Measurements from ENCODE around the gene VAV2.

VAV2 gene

DNA sequence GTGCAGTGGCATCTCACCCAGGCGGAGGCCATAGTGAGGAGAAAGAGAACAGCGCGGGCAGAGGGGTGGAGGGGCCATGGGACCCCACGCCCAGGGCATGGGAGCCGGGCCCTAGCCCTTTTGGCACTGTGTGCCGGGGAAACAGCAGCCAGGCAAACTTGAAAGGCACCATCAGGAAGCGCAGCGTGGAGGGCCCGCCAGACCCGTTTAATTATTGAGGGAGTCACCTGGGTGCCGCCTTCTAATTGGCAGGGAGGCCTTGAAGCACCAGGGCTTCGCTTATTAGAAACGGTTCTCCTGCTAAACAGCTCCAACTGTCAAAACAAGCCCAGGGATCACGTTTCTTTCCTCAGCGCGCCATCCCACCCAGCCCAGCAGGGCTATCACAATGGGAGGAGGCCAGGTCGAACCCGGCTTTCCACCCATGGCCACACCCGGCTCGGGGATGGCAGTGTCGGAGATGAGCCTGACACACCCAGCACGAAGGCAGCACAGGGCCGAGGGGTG is 149.3 kb downstream of the VAV2 start:
- no peak overlapping the region for H3K4me3 ChIP-seq (ENCODE audit: low read length)
- TF ChIP-seq CTCF (IDR thresholded peaks at IDR 0.05; ENCODE audit: insufficient read depth, low read depth, low read length, missing control alignments): no peak
- no peak for DNase-seq (ENCODE audit: low read depth)

GRCh38 chr9:133842174-133842573 is 149.9 kb downstream of the VAV2 start:
- H3K4me3 ChIP-seq (ENCODE audit: low read length): no peak overlapping the region
- DNase-seq (ENCODE audit: low read depth): no peak
- TF ChIP-seq CTCF (IDR thresholded peaks at IDR 0.05; ENCODE audit: insufficient read depth, low read depth, low read length, missing control alignments): no peak

DNA sequence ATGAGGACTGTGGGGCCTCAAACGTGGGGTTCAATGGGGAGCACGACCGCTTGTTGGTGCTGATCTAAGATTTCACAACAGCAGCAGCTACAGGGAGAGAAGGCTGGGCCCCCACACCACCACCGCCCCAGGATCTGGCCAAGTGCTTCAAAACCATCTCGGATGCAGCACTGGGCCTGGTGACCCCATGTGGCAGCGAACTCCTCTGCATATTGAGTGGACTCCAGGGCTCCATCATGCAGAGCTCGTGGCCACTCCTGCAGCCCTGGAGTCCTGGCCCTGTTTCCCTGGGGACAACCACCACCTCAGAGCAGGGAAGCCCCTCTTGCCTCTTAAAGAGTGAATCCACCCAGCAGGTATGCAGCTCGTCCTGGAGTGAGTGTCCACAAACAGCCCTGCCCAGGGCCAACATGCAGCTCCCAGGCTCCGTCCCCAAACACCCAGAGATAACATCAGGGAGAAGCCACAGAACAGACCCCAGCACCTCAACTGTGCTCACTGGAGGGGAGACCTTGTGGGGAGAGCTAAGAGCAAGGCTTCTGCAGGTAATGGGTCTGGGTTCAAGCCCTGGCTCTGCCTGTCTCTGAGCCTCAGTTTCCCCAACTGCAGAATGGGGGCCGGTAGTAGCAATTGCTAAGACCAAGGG is 150.8 kb downstream of the VAV2 start:
- TF ChIP-seq CTCF (IDR thresholded peaks at IDR 0.05; ENCODE audit: insufficient read depth, low read depth, low read length, missing control alignments): no peak
- no peak overlapping the region for H3K4me3 ChIP-seq (ENCODE audit: low read length)
- DNase-seq (ENCODE audit: low read depth): no peak

DNA sequence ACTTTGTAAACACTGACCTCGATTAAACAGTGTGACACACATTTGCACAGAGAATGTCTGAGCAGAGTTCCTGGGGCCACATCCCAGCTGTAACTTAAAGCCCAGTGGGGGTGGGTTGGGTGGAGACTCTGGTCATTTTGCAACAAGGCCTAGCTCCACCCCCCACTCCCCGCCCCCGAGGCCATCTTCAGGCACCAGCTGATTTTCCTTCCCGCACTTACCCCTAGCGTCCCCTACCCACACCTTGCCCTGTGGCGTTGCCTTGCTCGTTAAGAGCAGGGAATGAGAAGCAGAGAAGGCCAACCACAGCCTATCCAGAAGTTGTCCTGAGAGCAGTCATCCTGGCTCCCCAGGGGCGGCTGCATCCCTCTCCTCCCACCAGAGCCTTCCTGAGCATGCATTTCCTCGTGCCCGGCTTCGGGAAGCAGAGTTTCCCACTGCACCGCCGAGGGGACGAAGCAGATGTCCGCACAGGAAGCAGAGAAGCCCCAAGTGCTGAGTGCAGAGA is 152.2 kb downstream of the VAV2 start:
- peak; percentile 15 for DNase-seq (ENCODE audit: low read depth)
- no peak overlapping the region for H3K4me3 ChIP-seq (ENCODE audit: low read length)
- TF ChIP-seq CTCF (IDR thresholded peaks at IDR 0.05; ENCODE audit: insufficient read depth, low read depth, low read length, missing control alignments): no peak

DNA sequence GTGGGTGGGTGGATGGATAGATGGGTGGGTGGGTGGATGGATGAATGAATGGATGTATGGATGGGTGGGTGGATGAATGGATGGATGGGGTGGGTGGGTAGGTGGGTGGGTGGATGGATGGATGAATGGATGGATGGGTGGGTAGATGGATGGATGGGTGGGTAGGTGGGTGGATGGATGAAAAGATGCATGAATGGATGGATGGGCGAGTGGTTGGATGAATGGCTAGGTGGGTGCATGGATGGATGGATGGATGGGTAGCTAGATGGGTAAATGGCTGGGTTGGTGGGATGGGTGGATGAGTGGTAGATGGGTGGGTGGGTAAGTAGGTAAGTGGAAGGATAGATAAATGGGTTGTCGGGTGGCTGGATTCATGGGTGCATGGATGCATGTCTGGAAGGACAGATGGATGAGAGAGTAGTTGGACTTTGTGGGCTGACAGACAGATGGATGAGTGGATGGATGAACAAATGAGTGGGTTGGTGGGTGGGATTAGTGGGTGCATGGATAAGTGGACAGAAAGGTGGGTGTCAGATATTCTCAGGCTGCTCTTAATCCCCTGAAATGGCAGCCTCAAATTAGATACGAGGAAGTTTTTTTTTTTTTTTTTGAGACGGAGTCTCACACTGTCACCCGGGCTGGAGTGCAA is 153.1 kb downstream of the VAV2 start:
- H3K4me3 ChIP-seq (ENCODE audit: low read length): no peak overlapping the region
- TF ChIP-seq CTCF (IDR thresholded peaks at IDR 0.05; ENCODE audit: insufficient read depth, low read depth, low read length, missing control alignments): no peak
- DNase-seq (ENCODE audit: low read depth): no peak

DNA sequence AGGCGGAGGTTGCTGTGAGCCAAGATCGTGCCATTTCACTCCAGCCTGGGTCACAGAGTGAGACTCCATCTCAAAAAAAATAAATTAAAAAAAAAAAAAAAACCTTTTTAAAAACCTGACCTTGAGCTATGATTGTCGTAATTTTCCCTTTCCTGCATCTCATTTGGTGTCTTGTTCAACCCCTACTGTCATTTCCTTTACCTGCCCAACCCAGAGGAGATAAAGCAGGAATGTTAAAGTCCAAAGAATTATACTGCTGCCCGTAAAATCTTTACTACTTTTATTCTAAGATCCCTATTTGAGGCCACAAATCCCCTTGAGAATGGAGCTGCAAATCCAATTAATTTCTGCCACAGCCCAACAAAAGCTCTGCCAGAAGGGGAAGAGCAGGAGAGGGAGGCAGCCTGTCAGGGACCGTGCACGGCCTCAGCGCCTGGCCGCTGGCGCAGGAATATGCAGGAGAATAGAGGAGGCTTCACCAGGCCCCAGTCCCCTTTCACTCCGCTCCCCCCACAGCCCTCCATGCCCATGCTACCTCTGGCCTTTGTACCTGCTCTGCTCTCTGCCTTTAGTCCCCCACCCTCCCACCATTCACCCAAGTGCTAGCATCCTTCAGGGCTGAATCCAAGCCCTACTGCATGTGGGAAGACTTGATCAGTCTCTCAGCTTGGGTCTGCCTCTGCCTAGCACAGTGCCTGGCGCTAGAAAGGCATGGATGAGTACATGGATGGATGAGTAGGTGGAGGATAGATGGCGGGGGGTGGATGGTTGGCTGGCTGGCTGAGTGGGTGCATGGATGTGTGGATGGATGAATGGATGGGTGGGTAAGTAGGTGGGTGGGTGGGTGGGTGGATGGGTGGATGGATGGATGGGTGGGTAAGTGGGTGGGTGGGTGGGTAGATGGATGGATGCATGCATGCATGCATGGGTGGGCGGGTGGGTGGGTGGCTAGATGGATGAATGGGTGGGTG is 154.2 kb downstream of the VAV2 start:
- no peak overlapping the region for H3K4me3 ChIP-seq (ENCODE audit: low read length)
- no peak for DNase-seq (ENCODE audit: low read depth)
- no peak for TF ChIP-seq CTCF (IDR thresholded peaks at IDR 0.05; ENCODE audit: insufficient read depth, low read depth, low read length, missing control alignments)
